SU-DHL-6 (cell line): ENCODE data around the gene SGCD.

ENCODE experiments used
- H2AFZ ChIP-seq: fragments of 200-600 bp; sonication (generic); 2 replicates; pipeline ENCODE4 v1.6.1; 2014; ENCODE audit warnings: low read depth, mild to moderate bottlenecking, moderate library complexity, mixed read lengths, antibody characterized with exemption, low read length; ENCODE audit not compliant: severe bottlenecking
- H3F3A ChIP-seq: fragments of 200-600 bp; shearing (Covaris generic); 2 replicates; pipeline ENCODE4 v1.6.0; 2016; ENCODE audit warnings: antibody characterized with exemption, mild to moderate bottlenecking; ENCODE audit not compliant: insufficient read depth
- H3K27ac ChIP-seq: fragments of 200-600 bp; sonication (generic); 2 replicates; pipeline ENCODE4 v1.5.1; 2016; ENCODE audit warnings: low read depth, mild to moderate bottlenecking, low read length, moderate library complexity, mixed read lengths
- H3K27me3 ChIP-seq: fragments of 200-600 bp; sonication (generic), shearing (Covaris generic); 2 replicates; pipeline ENCODE4 v1.6.0; 2014; ENCODE audit warnings: mild to moderate bottlenecking, low read length
- H3K36me3 ChIP-seq: fragments of 200-600 bp; sonication (generic); 2 replicates; pipeline ENCODE4 v1.6.1; 2014; ENCODE audit warnings: mild to moderate bottlenecking, low read length, mixed read lengths
- H3K4me2 ChIP-seq: fragments of 300-600, 200-600 bp; shearing (Covaris generic), sonication (generic); 2 replicates; pipeline ENCODE4 v1.6.0; 2014; ENCODE audit warnings: low read length, low read depth, mild to moderate bottlenecking; ENCODE audit not compliant: poor library complexity, severe bottlenecking
- H3K4me3 ChIP-seq: fragments of 200-600 bp; sonication (generic); 2 replicates; pipeline ENCODE4 v1.5.1; 2014; ENCODE audit warnings: antibody characterized with exemption, low read length, mild to moderate bottlenecking, mixed read lengths; ENCODE audit not compliant: insufficient read depth, poor library complexity, severe bottlenecking
- H3K79me2 ChIP-seq: fragments of 200-600 bp; sonication (generic); 2 replicates; pipeline ENCODE4 v1.6.1; 2014; ENCODE audit warnings: mild to moderate bottlenecking, low read length, moderate library complexity; ENCODE audit not compliant: insufficient read depth
- H3K9ac ChIP-seq: fragments of 200-600 bp; sonication (generic); 2 replicates; pipeline ENCODE4 v1.7.0; 2014; ENCODE audit warnings: mild to moderate bottlenecking, low read length
- H3K9me2 ChIP-seq: fragments of 200-600 bp; sonication (generic); replicated peaks from 2 replicates; pipeline ENCODE4 v1.6.1; 2014; ENCODE audit warnings: low read length; ENCODE audit not compliant: insufficient read depth
- H3K9me3 ChIP-seq: fragments of 200-600 bp; sonication (generic); 2 replicates; pipeline ENCODE4 v1.6.1; 2014; ENCODE audit warnings: low read length, mixed read lengths; ENCODE audit not compliant: insufficient read depth
- H4K20me1 ChIP-seq: fragments of 200-600 bp; sonication (generic); 2 replicates; pipeline ENCODE4 v1.6.1; 2014; ENCODE audit warnings: low read depth, mild to moderate bottlenecking, antibody characterized with exemption, low read length, moderate library complexity, mixed read lengths
- EZH2phosphoT487 ChIP-seq: fragments of 200-600 bp; sonication (generic), shearing (Covaris generic); conservative IDR thresholded peaks from 2 replicates; pipeline ENCODE4 v1.6.1; 2018; ENCODE audit warnings: mild to moderate bottlenecking, antibody characterized with exemption, low read length, moderate library complexity, mixed read lengths
- TF ChIP-seq, protein P1 (sequence below): fragments of 200-600 bp; sonication (generic); IDR thresholded peaks from one replicate; pipeline ENCODE4 v1.5.1; 2017; ENCODE audit warnings: antibody characterized with exemption, mild to moderate bottlenecking, low read length, moderate library complexity; ENCODE audit not compliant: insufficient read depth, poor library complexity, severe bottlenecking

The SGCD gene

DNA sequence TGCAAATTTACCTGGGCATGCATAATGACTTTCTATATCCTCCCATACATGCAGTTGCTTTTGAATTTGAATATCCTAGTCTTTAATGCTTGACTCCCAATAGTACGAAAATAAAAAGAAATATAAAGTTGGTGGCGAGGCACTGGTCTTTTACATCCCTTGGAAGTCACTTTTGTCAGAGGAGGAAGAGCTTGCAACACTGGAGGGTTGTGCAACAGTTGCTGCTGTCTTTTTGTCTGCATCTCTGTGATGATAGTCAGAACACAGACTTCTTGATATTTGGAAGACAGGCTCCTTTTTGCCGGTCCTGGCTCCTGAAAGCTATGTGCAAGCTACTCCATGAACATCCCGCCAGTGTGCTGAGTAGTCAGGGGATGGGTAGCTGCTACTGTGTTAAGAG is 16.8 kb upstream of the SGCD start:
- Histone ChIP-seq H3K27me3 (no peaks in the 10 kb centered on the region), H3K79me2 (no peaks in the 10 kb centered on the region), H3F3A (no peaks in the 10 kb centered on the region), H3K27ac (no peak overlapping the region), H3K4me3 (no peak overlapping the region), H4K20me1 (no peaks in the 10 kb centered on the region), H2AFZ (no peak overlapping the region), H3K9me3 (no peaks in the 10 kb centered on the region), H3K9me2 (no peaks in the 10 kb centered on the region), H3K9ac (no peak overlapping the region), H3K36me3 (no peaks in the 10 kb centered on the region), H3K4me2 (no peak overlapping the region)
- TF ChIP-seq, protein P1, sequence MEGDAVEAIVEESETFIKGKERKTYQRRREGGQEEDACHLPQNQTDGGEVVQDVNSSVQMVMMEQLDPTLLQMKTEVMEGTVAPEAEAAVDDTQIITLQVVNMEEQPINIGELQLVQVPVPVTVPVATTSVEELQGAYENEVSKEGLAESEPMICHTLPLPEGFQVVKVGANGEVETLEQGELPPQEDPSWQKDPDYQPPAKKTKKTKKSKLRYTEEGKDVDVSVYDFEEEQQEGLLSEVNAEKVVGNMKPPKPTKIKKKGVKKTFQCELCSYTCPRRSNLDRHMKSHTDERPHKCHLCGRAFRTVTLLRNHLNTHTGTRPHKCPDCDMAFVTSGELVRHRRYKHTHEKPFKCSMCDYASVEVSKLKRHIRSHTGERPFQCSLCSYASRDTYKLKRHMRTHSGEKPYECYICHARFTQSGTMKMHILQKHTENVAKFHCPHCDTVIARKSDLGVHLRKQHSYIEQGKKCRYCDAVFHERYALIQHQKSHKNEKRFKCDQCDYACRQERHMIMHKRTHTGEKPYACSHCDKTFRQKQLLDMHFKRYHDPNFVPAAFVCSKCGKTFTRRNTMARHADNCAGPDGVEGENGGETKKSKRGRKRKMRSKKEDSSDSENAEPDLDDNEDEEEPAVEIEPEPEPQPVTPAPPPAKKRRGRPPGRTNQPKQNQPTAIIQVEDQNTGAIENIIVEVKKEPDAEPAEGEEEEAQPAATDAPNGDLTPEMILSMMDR: no peak
- no peak for TF ChIP-seq EZH2phosphoT487

DNA sequence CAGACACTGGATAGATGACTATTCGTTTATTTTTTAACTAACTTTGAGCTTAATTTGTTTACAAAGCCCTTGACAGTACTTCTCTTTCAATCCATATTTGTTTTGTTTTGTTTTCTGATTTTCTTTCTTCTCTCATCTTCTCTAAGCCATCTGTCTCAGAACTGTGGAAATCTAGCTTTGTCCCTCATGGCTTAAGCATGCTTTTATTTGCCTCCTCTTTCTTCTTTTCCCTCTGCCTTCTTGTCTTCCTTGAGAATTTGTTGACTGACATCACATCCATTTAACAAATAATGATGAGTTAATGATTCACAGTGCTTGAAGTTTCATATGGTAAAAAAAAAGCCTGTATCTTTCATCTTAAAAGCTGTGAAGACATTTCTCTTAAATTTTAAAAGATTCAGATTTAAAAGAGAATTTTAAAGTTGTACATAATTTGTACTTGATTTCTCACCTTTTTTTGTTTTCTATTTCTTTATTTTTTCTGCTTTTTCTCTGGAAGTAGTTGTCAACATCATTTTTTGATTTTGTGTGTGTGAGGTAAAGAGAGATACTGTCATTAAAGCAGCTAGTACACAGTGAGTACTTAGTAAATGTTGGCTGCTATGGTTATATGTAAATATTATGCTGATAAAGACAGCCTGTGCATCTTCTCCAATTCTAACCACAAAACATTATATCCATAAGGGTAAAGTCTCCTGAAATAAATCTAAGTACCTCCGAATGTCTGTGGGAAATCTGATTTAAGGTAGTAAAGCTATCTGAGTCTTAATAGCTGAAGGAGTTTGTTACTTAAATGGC is 13.9 kb upstream of the SGCD start:
- H3K4me3 ChIP-seq: no peak overlapping the region
- H3K4me2 ChIP-seq: no peak overlapping the region
- H3K27me3 ChIP-seq: no peaks in the 10 kb centered on the region
- no peaks in the 10 kb centered on the region for H3K79me2 ChIP-seq
- no peak for TF ChIP-seq EZH2phosphoT487
- TF ChIP-seq, protein P1: no peak
- H3K9me2 ChIP-seq: no peaks in the 10 kb centered on the region
- no peaks in the 10 kb centered on the region for H4K20me1 ChIP-seq
- no peaks in the 10 kb centered on the region for H3F3A ChIP-seq
- no peak overlapping the region for H2AFZ ChIP-seq
- no peak overlapping the region for H3K27ac ChIP-seq
- H3K36me3 ChIP-seq: no peaks in the 10 kb centered on the region
- H3K9ac ChIP-seq: no peak overlapping the region
- no peaks in the 10 kb centered on the region for H3K9me3 ChIP-seq

DNA sequence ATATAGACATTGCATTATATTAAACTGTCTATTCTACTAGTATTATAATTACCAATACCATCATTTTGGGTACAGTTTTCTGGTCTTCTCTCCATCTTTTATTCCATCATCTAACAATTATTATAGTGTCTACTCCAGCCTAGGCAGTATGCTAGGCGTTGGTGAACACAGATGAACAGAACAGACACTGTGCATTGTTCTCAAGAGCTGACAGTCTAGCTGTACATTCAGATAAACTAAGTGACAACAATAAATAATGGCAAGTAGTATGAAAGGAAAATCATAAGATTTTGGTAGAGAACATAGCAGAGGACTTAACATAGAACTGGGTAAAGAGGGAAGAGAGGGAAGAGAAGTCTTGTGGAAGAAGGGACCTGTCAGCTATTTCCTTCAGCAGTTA is 12.5 kb upstream of the SGCD start:
- Histone ChIP-seq H3K4me2 (no peak overlapping the region), H3K9me2 (no peaks in the 10 kb centered on the region), H3K79me2 (no peaks in the 10 kb centered on the region), H3K4me3 (no peak overlapping the region), H3K27ac (no peak overlapping the region), H3K9me3 (no peaks in the 10 kb centered on the region), H3K36me3 (no peaks in the 10 kb centered on the region), H3F3A (no peaks in the 10 kb centered on the region), H2AFZ (no peak overlapping the region), H3K27me3 (no peaks in the 10 kb centered on the region), H3K9ac (no peak overlapping the region), H4K20me1 (no peaks in the 10 kb centered on the region)
- TF ChIP-seq EZH2phosphoT487: no peak
- TF ChIP-seq, protein P1: no peak
